RWPE1 (cell line): Measurements from ENCODE around the gene KDM8.
"Not testable (repeated sequence)": the region's sequence is repeated elsewhere in the genome, so short reads cannot be mapped to it uniquely, and the experiment has no call there.

Source experiments
- CTCF ChIA-PET: fragments of 350-600 bp; sonication (Branson Sonifier 250); formaldehyde crosslinking; extraction: SDS; loops from one replicate; lab custom pipeline; 2021; lab: Yijun Ruan, JAX
- POLR2A ChIA-PET: fragments of 400-600 bp; formaldehyde crosslinking; extraction: SDS; loops from one replicate; lab custom pipeline; 2020; ENCODE audit warnings: antibody characterized with exemption; ENCODE audit not compliant: low non-redundant PET; lab: Yijun Ruan, JAX
- DNase-seq: peaks from one replicate; pipeline ENCODE4 v3.0.0; 2012; ENCODE audit warnings: low spot score
- H3K27ac ChIP-seq: fragments of 450-650 bp; 2 replicates; pipeline ENCODE4 v1.5.1; 2017
- CTCF ChIP-seq: fragments of 450-650 bp; conservative IDR thresholded peaks from 2 replicates; pipeline ENCODE4 v1.5.1; 2017; ENCODE audit warnings: low read depth, mild to moderate bottlenecking

Gene KDM8

GRCh38 chr16:27242868-27243590, 39.7 kb downstream of the KDM8 start:
- CTCF ChIA-PET: interaction anchor here (0.7 kb wide), 1 partner anchor 22 kb away, joined by 3 read pairs; no protein-coding TSS in a partner anchor
- POLR2A ChIA-PET: no interaction called here
- no peak for DNase-seq

GRCh38 chr16:27243725-27244362, 40.5 kb downstream of the KDM8 start:
- no peak overlapping the region for H3K27ac ChIP-seq
- no peak for DNase-seq
- ChIA-PET POLR2A (interaction anchor here (0.9 kb wide), 1 partner anchor 72 kb away, joined by 3 read pairs; no protein-coding TSS in a partner anchor), CTCF (no interaction called here)
- no peak for TF ChIP-seq CTCF

More at GRCh38 chr16:27242868-27243590, 39.7 kb downstream of the KDM8 start:
- no peak for TF ChIP-seq CTCF
- no peak overlapping the region for H3K27ac ChIP-seq

- no peak for TF ChIP-seq CTCF
Observed at GRCh38 chr16:27244363-27244755, 41.0 kb downstream of the KDM8 start.

GRCh38 chr16:27245276-27246172, 42.2 kb downstream of the KDM8 start:
- no peak for TF ChIP-seq CTCF
- CTCF ChIA-PET: interaction anchor here (1.6 kb wide), 1 partner anchor 11 kb away, joined by 8 read pairs; no protein-coding TSS in a partner anchor
- DNase-seq: peak; percentile 73
- POLR2A ChIA-PET: interaction anchor here (0.7 kb wide), 1 partner anchor 10 kb away, joined by 3 read pairs; no protein-coding TSS in a partner anchor
- peak overlapping the region; percentile 57; the same call in 1 of the 2 replicates for H3K27ac ChIP-seq

More at GRCh38 chr16:27244363-27244755, 41.0 kb downstream of the KDM8 start:
- H3K27ac ChIP-seq: no peak overlapping the region
- ChIA-PET CTCF (no interaction called here), POLR2A (interaction anchor here (0.9 kb wide), 1 partner anchor 71 kb away, joined by 3 read pairs; no protein-coding TSS in a partner anchor)
- no peak for DNase-seq

- POLR2A ChIA-PET: no interaction called here
- CTCF ChIA-PET: interaction anchor here (0.6 kb wide), 1 partner anchor 945 kb away, joined by 3 read pairs; no protein-coding TSS in a partner anchor
- DNase-seq: no peak
- no peak overlapping the region for H3K27ac ChIP-seq
- no peak for TF ChIP-seq CTCF
Observed at GRCh38 chr16:27246439-27246838, 43.1 kb downstream of the KDM8 start.

GRCh38 chr16:27247076-27247475, 43.8 kb downstream of the KDM8 start:
- DNase-seq, POLR2A ChIA-PET, H3K27ac ChIP-seq: not testable (repeated sequence)
- CTCF ChIA-PET: interaction anchor here (0.6 kb wide), 1 partner anchor 12 kb away, joined by 3 read pairs; no protein-coding TSS in a partner anchor
